Pancreas (tissue), 10 donors: ENCODE data around the gene C3orf22. TPM values are rescaled to one million over a fixed set of nuclear protein-coding genes. Genes with fewer than 3 reads are reported as not detected.

Source experiments
- ATAC-seq, 4 donors: fragments of 200-7000 bp; cut with Tn5 transposase; one replicate each; pipeline versions ENCODE4 v1.8.0 to v1.9.1; 2020; ENCODE audit warnings: mild to moderate bottlenecking in 4 of 4, moderate library complexity in 4 of 4
- DNase-seq, 6 donors: peaks; one replicate each; pipeline ENCODE4 v3.0.0-alpha.2; 2020
- FAIRE-seq: peaks from 2 replicates; lab custom pipeline; 2012; peaks lifted over from hg19 to GRCh38; lab: Jason Lieb, UNC
- H3K27ac ChIP-seq, 4 donors: fragments of 200-600 bp; sonication (generic); 1 replicate in 3 of 4; 2 replicates in 1 of 4; pipeline versions ENCODE4 v1.5.0 to v1.8.0; 2020
- H3K27me3 ChIP-seq, 4 donors: fragments of 200-600 bp; one replicate each; pipeline ENCODE4 v1.8.0; 2021
- H3K36me3 ChIP-seq, 3 donors: fragments of 200-600 bp; sonication (generic) in 1 of 3; one replicate each; pipeline versions ENCODE4 v1.5.0 to v1.8.0; 2020 to 2021
- H3K4me1 ChIP-seq, 3 donors: fragments of 200-600 bp; one replicate each; pipeline ENCODE4 v1.8.0; 2021
- H3K4me3 ChIP-seq, 4 donors: fragments of 200-600 bp; sonication (generic) in 2 of 4; one replicate each; pipeline versions ENCODE4 v1.5.0 to v1.8.0; 2020 to 2021
- H3K9me3 ChIP-seq, 4 donors: fragments of 200-600 bp; one replicate each; pipeline ENCODE4 v1.8.0; 2021
- CTCF ChIP-seq, 4 donors: fragments of 200-600 bp; sonication (generic) in 3 of 4; IDR thresholded peaks; one replicate each; pipeline versions ENCODE4 v1.5.0 to v1.8.0; 2021; ENCODE audit warnings: antibody characterized with exemption in 4 of 4
- WGBS, 2 donors: extraction: QIAGEN DNeasy Blood & Tissue Kit; methylation state at CpG; one replicate each; pipeline ENCODE4 v1.1.7; 2013; 5-methylcytosine and 5-hydroxymethylcytosine counted together
- intact Hi-C, 3 donors: fragments of 100-400 bp; cut with DNase I; formaldehyde crosslinking; loops; one replicate each; pipeline versions ENCODE4 v1.11.1 to v1.14.2; 2022
- polyA plus RNA-seq, 2 donors: library from polyadenylated mRNA; stranded (reverse); fragments of 200-250 nt; gene quantifications; one replicate each; pipeline ENCODE4 v1.2.3, GENCODE V29; 2013
- total RNA-seq, 6 donors: library from RNA; stranded (reverse); fragmentation: NEBNext Ultra II Directional in 4 of 6; extraction: Animal tissue kit (Norgen Biotek cat#: 25700) in 4 of 6; gene quantifications; one replicate each; pipeline versions ENCODE4 v1.2.1 to v1.2.4, GENCODE V29; 2021 to 2023
- donor health status: healthy with polysubstance abuse.
- donor health status: DM: no; HTN: no; CAD: no; lungs with moderate emphysema.
- donor health status: DM: no; HTN: no; CAD: no.
- donor health status: control.
- donor health status: control.
- donor health status: Bipolar disorder and iron deficiency.
- donor health status: DM: yes; HTN: yes; CAD: no.
- donor health status: DM: no; HTN: no; CAD: no.
- donor health status: DM: no; HTN: no; CAD: no.
- donor health status: DM: yes; HTN: yes; CAD: no.

The C3orf22 gene
- total and polyA plus RNA-seq, 8 donors: 0.09 TPM; not detected in 7

DNA sequence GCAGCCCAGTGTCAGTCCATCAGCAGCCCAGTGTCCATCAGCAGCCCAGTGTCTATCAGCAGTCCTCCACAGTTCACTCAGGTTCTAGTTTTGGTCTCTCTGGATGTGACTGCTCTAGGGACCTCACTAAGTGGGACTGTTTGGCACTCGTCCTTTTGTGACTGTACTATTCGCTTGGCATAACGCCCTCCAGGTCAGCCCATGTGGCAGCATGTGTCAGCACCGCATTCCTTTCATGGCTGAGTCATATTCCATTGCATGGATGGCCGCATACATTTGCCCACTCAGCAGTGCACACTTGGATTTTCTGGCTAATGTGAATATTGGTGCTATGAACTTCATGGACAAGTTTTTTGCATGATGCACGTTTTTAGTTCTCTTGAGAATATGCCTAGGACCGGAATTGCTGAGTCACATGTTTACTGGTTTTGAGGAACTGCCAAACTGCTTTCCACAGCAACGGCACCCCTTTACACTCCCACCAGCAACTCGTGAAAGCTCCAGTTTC is 18.3 kb downstream of the C3orf22 start:
- Histone ChIP-seq H3K4me1 (no peaks in the 10 kb centered on the region), H3K36me3 (no peaks in the 10 kb centered on the region), H3K4me3 (no peak overlapping the region), H3K27ac (no peak overlapping the region), H3K9me3 (no peaks in the 10 kb centered on the region), H3K27me3 (no peaks in the 10 kb centered on the region)
- DNase-seq (peak in 2 of 6 donors; percentile 14 to 24), FAIRE-seq (no peak), ATAC-seq (peak in 2 of 4 donors; percentile 62 to 66)
- 31 to 47% methylated on average over 9 of the region's 9 CpGs for WGBS, 2 donors
- TF ChIP-seq CTCF (IDR thresholded peaks at IDR 0.05): no peak
- intact Hi-C loops: no loop called here

DNA sequence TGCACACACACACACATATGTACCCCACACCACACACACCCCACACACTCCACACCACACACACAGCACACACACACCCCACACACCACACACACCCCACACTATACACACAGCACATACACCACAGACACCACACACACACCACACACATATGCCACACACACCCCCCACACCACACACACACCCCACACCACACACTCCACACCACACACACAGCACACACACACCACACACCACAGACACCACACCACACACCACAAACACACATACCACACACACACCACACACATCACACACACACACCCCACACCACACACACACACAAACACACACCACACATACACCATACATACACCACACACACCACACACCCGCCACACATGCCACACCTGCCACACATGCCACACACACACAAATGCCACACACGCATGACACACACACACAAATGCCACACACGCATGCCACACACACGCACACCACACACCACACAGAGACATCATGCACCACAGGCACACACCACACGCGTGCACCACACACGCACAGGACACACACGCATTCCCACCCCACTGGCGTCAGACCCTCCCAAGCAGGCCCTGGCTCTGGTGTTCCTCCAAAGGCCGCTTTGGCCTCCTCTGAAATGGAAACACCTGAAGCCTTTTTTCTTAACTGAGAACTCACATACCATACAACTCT is 19.0 kb downstream of the C3orf22 start:
- Histone ChIP-seq H3K27me3 (no peaks in the 10 kb centered on the region), H3K27ac (no peak overlapping the region), H3K36me3 (no peaks in the 10 kb centered on the region), H3K9me3 (no peaks in the 10 kb centered on the region), H3K4me1 (no peaks in the 10 kb centered on the region), H3K4me3 (no peak overlapping the region)
- WGBS, 2 donors: 86 to 94% methylated on average over 10 of the region's 10 CpGs
- DNase-seq (peak in 2 of 6 donors; percentile 8 to 10), ATAC-seq (no peak), FAIRE-seq (no peak)
- intact Hi-C loops: no loop called here
- TF ChIP-seq CTCF (IDR thresholded peaks at IDR 0.05): no peak

DNA sequence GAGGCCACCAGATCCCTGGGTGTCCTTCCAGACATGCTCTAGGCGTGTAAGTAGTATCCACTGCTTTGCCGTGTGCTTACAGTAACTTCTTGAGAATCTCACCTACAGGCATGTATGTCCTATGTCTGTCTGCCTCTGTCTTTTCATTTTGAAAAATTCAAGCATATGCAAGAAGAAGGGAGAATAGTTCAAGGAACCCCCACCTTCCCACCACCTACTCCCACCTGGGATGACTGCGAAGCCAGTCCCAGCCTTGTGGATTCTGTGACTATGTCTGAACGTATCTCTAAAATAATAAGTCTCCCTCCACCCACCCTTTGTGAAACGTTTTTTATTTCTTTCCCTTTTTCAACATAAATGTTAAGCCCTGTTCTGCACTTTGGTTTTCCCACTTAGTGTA is 19.8 kb downstream of the C3orf22 start:
- Histone ChIP-seq H3K27ac (no peak overlapping the region), H3K4me1 (no peaks in the 10 kb centered on the region), H3K27me3 (no peaks in the 10 kb centered on the region), H3K36me3 (no peaks in the 10 kb centered on the region), H3K9me3 (no peaks in the 10 kb centered on the region), H3K4me3 (no peak overlapping the region)
- intact Hi-C loops: no loop called here
- no peak for TF ChIP-seq CTCF (IDR thresholded peaks at IDR 0.05)
- 48% methylated on average over 5 of the region's 5 CpGs for WGBS, 2 donors
- DNase-seq (peak in 1 of 6 donors; percentile 2), ATAC-seq (no peak), FAIRE-seq (no peak)

GRCh38 chr3:126538316-126538715 is 20.4 kb downstream of the C3orf22 start:
- H3K4me1 ChIP-seq: no peaks in the 10 kb centered on the region

More at GRCh38 chr3:126538316-126538715, 20.4 kb downstream of the C3orf22 start:
- Histone ChIP-seq H3K27ac (no peak overlapping the region), H3K27me3 (no peaks in the 10 kb centered on the region), H3K36me3 (no peaks in the 10 kb centered on the region), H3K9me3 (no peaks in the 10 kb centered on the region), H3K4me3 (no peak overlapping the region)
- WGBS, 2 donors: 54% methylated on average over 9 of the region's 9 CpGs
- no peak for TF ChIP-seq CTCF (IDR thresholded peaks at IDR 0.05)
- intact Hi-C loops: no loop called here
- FAIRE-seq (no peak), ATAC-seq (no peak), DNase-seq (peak in 3 of 6 donors; percentile 5 to 29 (median 5))
